Measurements from ENCODE around the gene ZBTB32. TPM values are rescaled to one million over a fixed set of nuclear protein-coding genes. Genes with fewer than 3 reads are reported as not detected.
A peak's percentile ranks its signal among the peaks of the same experiment; 100 is the strongest.

Gene ZBTB32
- total RNA-seq, 1 donor from 2014 or later: not detected

- H3K27ac ChIP-seq (ENCODE audit: low read depth, low read length): no peak within 1 kb of the TSS
- H4K20me1 ChIP-seq (ENCODE audit: insufficient read depth, low read length): peaks cover 6% of the 10 kb centered on the region
- H3K36me3 Mint-ChIP-seq (ENCODE audit: low read depth, unreplicated experiment): no peaks in the 10 kb centered on the region
- H2AFZ ChIP-seq (ENCODE audit: low read depth, low read length): no peak within 1 kb of the TSS
- H3K4me2 ChIP-seq (ENCODE audit: low read length): no peak within 1 kb of the TSS
- no peaks in the 10 kb centered on the region for H3K79me2 ChIP-seq (ENCODE audit: insufficient read depth, low read length)
- peaks cover 4% of the 10 kb centered on the region for H3K9me3 Mint-ChIP-seq (ENCODE audit: unreplicated experiment)
- H3K9ac ChIP-seq (ENCODE audit: low read length): no peak within 1 kb of the TSS
- no peak for DNase-seq (ENCODE audit: low read depth)
- H3K4me1 Mint-ChIP-seq (ENCODE audit: low read depth, unreplicated experiment): no peaks in the 10 kb centered on the region
- no peak within 1 kb of the TSS for H3K4me3 ChIP-seq (ENCODE audit: insufficient read depth, low read depth, low read length)
- no peaks in the 10 kb centered on the region for H3K9me3 ChIP-seq (ENCODE audit: insufficient read depth, low read depth, low read length)
- H3K27me3 Mint-ChIP-seq (ENCODE audit: low read depth, unreplicated experiment): peaks cover 36% of the 10 kb centered on the region
- TF ChIP-seq CTCF (IDR thresholded peaks at IDR 0.05; ENCODE audit: insufficient read depth, low read depth, low read length) (no peak), EZH2 (IDR thresholded peaks at IDR 0.05; ENCODE audit: insufficient read depth, low read length) (no peak)
- FAIRE-seq: no peak
- H3K4me1 ChIP-seq (ENCODE audit: insufficient read depth, low read length): no peaks in the 10 kb centered on the region
- no peaks in the 10 kb centered on the region for H3K36me3 ChIP-seq (ENCODE audit: insufficient read depth, low read length)
- no peak within 1 kb of the TSS for H3K4me3 Mint-ChIP-seq (ENCODE audit: unreplicated experiment)
- peaks cover 4% of the 10 kb centered on the region for H3K27me3 ChIP-seq (ENCODE audit: insufficient read depth, low read length)
- no peak within 1 kb of the TSS for H3K27ac Mint-ChIP-seq (ENCODE audit: unreplicated experiment)
These were observed 38.0 kb upstream of the ZBTB32 start, which contains the start of gene UPK1A for GRCh38 chr19:35666251-35666913. TSS of gene UPK1A (plus strand) at chr19:35666517. CDS start at chr19:35666813, 296 bp downstream.

GRCh38 chr19:35669566-35669965 lies 34.8 kb upstream of the ZBTB32 start:
- FAIRE-seq (no peak), DNase-seq (ENCODE audit: low read depth) (no peak)
- Histone ChIP-seq H3K9me3 (ENCODE audit: insufficient read depth, low read depth, low read length) (no peaks in the 10 kb centered on the region), H4K20me1 (ENCODE audit: insufficient read depth, low read length) (no peaks in the 10 kb centered on the region), H3K4me2 (ENCODE audit: low read length) (no peak overlapping the region), H3K9ac (ENCODE audit: low read length) (no peak overlapping the region), H2AFZ (ENCODE audit: low read depth, low read length) (no peak overlapping the region), H3K36me3 (ENCODE audit: insufficient read depth, low read length) (no peaks in the 10 kb centered on the region), H3K27me3 (ENCODE audit: insufficient read depth, low read length) (peaks cover 4% of the 10 kb centered on the region), H3K27ac (ENCODE audit: low read depth, low read length) (no peak overlapping the region), H3K4me3 (ENCODE audit: insufficient read depth, low read depth, low read length) (no peak overlapping the region), H3K4me1 (ENCODE audit: insufficient read depth, low read length) (no peaks in the 10 kb centered on the region), H3K79me2 (ENCODE audit: insufficient read depth, low read length) (no peaks in the 10 kb centered on the region)
- Mint-ChIP-seq H3K9me3 (ENCODE audit: unreplicated experiment) (no peaks in the 10 kb centered on the region), H3K4me3 (ENCODE audit: unreplicated experiment) (no peak overlapping the region), H3K4me1 (ENCODE audit: low read depth, unreplicated experiment) (no peaks in the 10 kb centered on the region), H3K27ac (ENCODE audit: unreplicated experiment) (peak overlapping the region; percentile 19), H3K27me3 (ENCODE audit: low read depth, unreplicated experiment) (peaks cover 51% of the 10 kb centered on the region), H3K36me3 (ENCODE audit: low read depth, unreplicated experiment) (no peaks in the 10 kb centered on the region)
- TF ChIP-seq CTCF (IDR thresholded peaks at IDR 0.05; ENCODE audit: insufficient read depth, low read depth, low read length): no peak
- no peak for TF ChIP-seq EZH2 (IDR thresholded peaks at IDR 0.05; ENCODE audit: insufficient read depth, low read length)

DNA sequence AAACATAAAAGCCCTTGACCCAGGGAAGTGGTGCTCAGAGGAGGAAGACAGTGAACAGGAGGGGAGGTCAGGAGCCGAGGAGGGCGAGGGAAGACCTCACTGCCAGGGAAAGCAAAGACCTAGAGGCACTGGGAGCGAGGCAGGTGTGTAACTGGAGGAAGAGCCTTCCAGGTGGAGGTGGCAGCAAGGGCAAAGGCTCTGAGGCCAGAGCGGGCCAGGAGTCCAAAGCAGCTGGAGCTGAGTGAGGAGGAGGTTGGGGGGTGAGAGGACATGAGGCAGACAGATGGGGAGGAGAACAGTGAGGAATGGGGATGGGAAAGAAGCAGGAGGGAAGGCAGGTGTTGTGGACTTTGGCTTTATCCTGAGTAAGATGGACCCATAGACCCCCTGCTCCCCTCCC lies 34.4 kb upstream of the ZBTB32 start:
- Histone ChIP-seq H3K27ac (ENCODE audit: low read depth, low read length) (no peak overlapping the region), H3K27me3 (ENCODE audit: insufficient read depth, low read length) (peaks cover 4% of the 10 kb centered on the region), H3K4me3 (ENCODE audit: insufficient read depth, low read depth, low read length) (no peak overlapping the region), H4K20me1 (ENCODE audit: insufficient read depth, low read length) (no peaks in the 10 kb centered on the region), H3K79me2 (ENCODE audit: insufficient read depth, low read length) (no peaks in the 10 kb centered on the region), H3K4me1 (ENCODE audit: insufficient read depth, low read length) (no peaks in the 10 kb centered on the region), H3K36me3 (ENCODE audit: insufficient read depth, low read length) (no peaks in the 10 kb centered on the region), H3K4me2 (ENCODE audit: low read length) (no peak overlapping the region), H3K9me3 (ENCODE audit: insufficient read depth, low read depth, low read length) (no peaks in the 10 kb centered on the region), H3K9ac (ENCODE audit: low read length) (no peak overlapping the region), H2AFZ (ENCODE audit: low read depth, low read length) (no peak overlapping the region)
- FAIRE-seq (no peak), DNase-seq (ENCODE audit: low read depth) (no peak)
- H3K36me3 Mint-ChIP-seq (ENCODE audit: low read depth, unreplicated experiment): no peaks in the 10 kb centered on the region
- TF ChIP-seq EZH2 (IDR thresholded peaks at IDR 0.05; ENCODE audit: insufficient read depth, low read length): no peak
- no peak for TF ChIP-seq CTCF (IDR thresholded peaks at IDR 0.05; ENCODE audit: insufficient read depth, low read depth, low read length)
- peak overlapping the region; percentile 19 for H3K27ac Mint-ChIP-seq (ENCODE audit: unreplicated experiment)
- no peaks in the 10 kb centered on the region for H3K9me3 Mint-ChIP-seq (ENCODE audit: unreplicated experiment)
- no peaks in the 10 kb centered on the region for H3K4me1 Mint-ChIP-seq (ENCODE audit: low read depth, unreplicated experiment)
- H3K4me3 Mint-ChIP-seq (ENCODE audit: unreplicated experiment): no peak overlapping the region
- peaks cover 51% of the 10 kb centered on the region for H3K27me3 Mint-ChIP-seq (ENCODE audit: low read depth, unreplicated experiment)
